ENCODE measurements around the gene KCNQ1.

- no peak for TF ChIP-seq GLIS3 (CRISPR knock-in tag; IDR thresholded peaks at IDR 0.05)
- no peak for TF ChIP-seq ZNF70 (CRISPR knock-in tag; IDR thresholded peaks at IDR 0.05)
- no peak for TF ChIP-seq CSRNP3 (CRISPR knock-in tag; IDR thresholded peaks at IDR 0.05)
- no peak for TF ChIP-seq PATZ1 (CRISPR knock-in tag; IDR thresholded peaks at IDR 0.05; ENCODE audit: borderline replicate concordance)
- no peak for TF ChIP-seq ARNTL (CRISPR knock-in tag; IDR thresholded peaks at IDR 0.05; ENCODE audit: borderline replicate concordance, low read depth)
- TF ChIP-seq POU6F1 (CRISPR knock-in tag; IDR thresholded peaks at IDR 0.05; ENCODE audit: borderline replicate concordance, low read depth), result no peak
- TF ChIP-seq ESRRG (CRISPR knock-in tag; IDR thresholded peaks at IDR 0.05), result no peak
Observed at GRCh38 chr11:2540992-2541680, 96.3 kb downstream of the KCNQ1 start.

Measured in SK-N-SH treated with all-trans-retinoic acid at 6 μM for 48 hours (cell line).